A549 (cell line): Measurements from ENCODE around the gene PTMS. TPM values are rescaled to one million over a fixed set of nuclear protein-coding genes. Genes with fewer than 3 reads are reported as not detected.
A peak's percentile ranks its signal among the peaks of the same experiment; 100 is the strongest.
"Not testable (repeated sequence)": the region's sequence is repeated elsewhere in the genome, so short reads cannot be mapped to it uniquely, and the experiment has no call there.

Source experiments
- ATAC-seq, 2 experiments: fragments of 200-7000 bp in 1 of 2; fragments of >200 bp in 1 of 2; cut with Nextera tagmentation in 1 of 2; cut with Tn5 transposase in 1 of 2; 3 replicates each; pipeline versions ENCODE4 v1.8.0 to v1.9.1; 2018 to 2020; ENCODE audit warnings: mild to moderate bottlenecking in 1 of 2, moderate library complexity in 1 of 2
- CTCF ChIA-PET: fragments of 300-600 bp; sonication (Branson Sonifier 250); formaldehyde crosslinking; extraction: SDS; loops from one replicate; lab custom pipeline; 2021; ENCODE audit warnings: antibody characterized with exemption, inconsistent platforms; lab: Yijun Ruan, JAX
- POLR2A ChIA-PET: fragments of 350-600 bp; formaldehyde crosslinking; extraction: SDS; loops from one replicate; lab custom pipeline; 2021; ENCODE audit warnings: antibody characterized with exemption, inconsistent platforms; lab: Yijun Ruan, JAX
- DNase-seq, 2 experiments: peaks; one replicate each; pipeline versions ENCODE4 v3.0.0 to v3.0.0-alpha.2; 2011 to 2016; ENCODE audit warnings: low read depth in 1 of 2, low spot score in 1 of 2
- FAIRE-seq: peaks from 2 replicates; lab custom pipeline; 2011; peaks lifted over from hg19 to GRCh38; lab: Jason Lieb, UNC
- H3K27ac ChIP-seq, 2 experiments: fragments of >200 bp; sonication (Bioruptor Twin); formaldehyde crosslinking; 3 replicates each; pipeline ENCODE4 v1.5.1; 2016 to 2017
- H3K4me1 ChIP-seq: fragments of >200 bp; sonication (Bioruptor Twin); formaldehyde crosslinking; 3 replicates; pipeline ENCODE4 v1.6.1; 2016
- H3K4me2 ChIP-seq: fragments of >200 bp; sonication (Bioruptor Twin); formaldehyde crosslinking; 3 replicates; pipeline ENCODE4 v1.6.1; 2016
- H3K4me3 ChIP-seq: fragments of >200 bp; sonication (Bioruptor Twin); formaldehyde crosslinking; 3 replicates; pipeline ENCODE4 v1.5.1; 2016
- H3K9me3 ChIP-seq: fragments of >200 bp; sonication (Bioruptor Twin); formaldehyde crosslinking; 3 replicates; pipeline ENCODE4 v1.6.1; 2016
- CEBPB ChIP-seq, 2 experiments: fragments of >200 bp in 1 of 2; sonication (Bioruptor Twin) in 1 of 2; formaldehyde crosslinking in 1 of 2; IDR thresholded peaks; 2 replicates each; pipeline ENCODE4 v1.6.1; 2012 to 2016
- CHD2 ChIP-seq: fragments of 150-350 bp; IDR thresholded peaks from 2 replicates; pipeline ENCODE4 v1.6.1; 2014; ENCODE audit warnings: low read length; ENCODE audit not compliant: partially characterized antibody
- EHF ChIP-seq: fragments of 250-450 bp; sonication (Bioruptor Pico); IDR thresholded peaks from 2 replicates; pipeline ENCODE4 v1.5.0; 2020; ENCODE audit warnings: mild to moderate bottlenecking
- EHMT2 ChIP-seq: fragments of 200-600 bp; sonication (generic); IDR thresholded peaks from 2 replicates; pipeline ENCODE4 v1.6.1; 2016; ENCODE audit warnings: antibody characterized with exemption, low read depth, mild to moderate bottlenecking, moderate library complexity
- ESRRA ChIP-seq: fragments of 150-350 bp; IDR thresholded peaks from 2 replicates; pipeline ENCODE4 v1.6.1; 2014; ENCODE audit warnings: mild to moderate bottlenecking, low read length, borderline replicate concordance
- FOSB ChIP-seq: fragments of 250-450 bp; sonication (Bioruptor Pico); IDR thresholded peaks from 2 replicates; pipeline ENCODE4 v1.5.0; 2020; ENCODE audit warnings: mild to moderate bottlenecking, moderate library complexity
- FOSL2 ChIP-seq, 2 experiments: fragments of 450-650 bp in 1 of 2; fragments of >200 bp in 1 of 2; sonication (Bioruptor Twin) in 1 of 2; formaldehyde crosslinking; IDR thresholded peaks; 2 replicates each; pipeline versions ENCODE4 v1.5.0 to v1.6.1; 2016 to 2020; ENCODE audit warnings: mild to moderate bottlenecking in 1 of 2, moderate library complexity in 1 of 2
- HDAC2 ChIP-seq: fragments of 200-600 bp; sonication (generic); IDR thresholded peaks from 2 replicates; pipeline ENCODE4 v1.6.1; 2016
- HOXB13 ChIP-seq: fragments of 250-450 bp; sonication (Bioruptor Pico); IDR thresholded peaks from 2 replicates; pipeline ENCODE4 v1.5.0; 2020; ENCODE audit warnings: low read depth, mild to moderate bottlenecking, moderate library complexity
- HOXB5 ChIP-seq: fragments of 250-450 bp; sonication (Bioruptor Pico); IDR thresholded peaks from 2 replicates; pipeline ENCODE4 v1.5.0; 2020; ENCODE audit warnings: mild to moderate bottlenecking, moderate library complexity
- JUNB ChIP-seq: fragments of >200 bp; sonication (Bioruptor Twin); formaldehyde crosslinking; IDR thresholded peaks from 2 replicates; pipeline ENCODE4 v1.6.1; 2016
- MAFK ChIP-seq: fragments of 450-650 bp; IDR thresholded peaks from 2 replicates; pipeline ENCODE4 v1.6.1; 2014; ENCODE audit not compliant: partially characterized antibody
- MYC ChIP-seq: IDR thresholded peaks from 2 replicates; pipeline ENCODE4 v1.6.1; 2012; ENCODE audit warnings: mild to moderate bottlenecking, inconsistent platforms, low read length, improper control_type of control experiment, borderline replicate concordance
- NFE2L2 ChIP-seq: fragments of 150-350 bp; conservative IDR thresholded peaks from 2 replicates; pipeline ENCODE4 v1.6.1; 2014; ENCODE audit warnings: low read length
- NR3C1 ChIP-seq: fragments of >200 bp; sonication (Bioruptor Twin); formaldehyde crosslinking; IDR thresholded peaks from 3 replicates; pipeline ENCODE4 v1.6.1; 2017
- PHF8 ChIP-seq: fragments of 200-600 bp; sonication (generic); IDR thresholded peaks from 2 replicates; pipeline ENCODE4 v1.6.1; 2016; ENCODE audit warnings: low read depth, mild to moderate bottlenecking, antibody characterized with exemption, moderate library complexity, borderline replicate concordance
- RAD21 ChIP-seq, 2 experiments: fragments of >200 bp in 1 of 2; sonication (Bioruptor Twin) in 1 of 2; formaldehyde crosslinking in 1 of 2; IDR thresholded peaks in 1 of 2; conservative IDR thresholded peaks in 1 of 2; 2 replicates in 1 of 2; 3 replicates in 1 of 2; pipeline ENCODE4 v1.6.1; 2012 to 2018; ENCODE audit warnings: inconsistent platforms in 1 of 2
- RARB ChIP-seq: fragments of 250-450 bp; sonication (Bioruptor Pico); IDR thresholded peaks from 2 replicates; pipeline ENCODE4 v1.8.0; 2021; ENCODE audit warnings: mild to moderate bottlenecking, moderate library complexity
- RCOR1 ChIP-seq: fragments of 150-350 bp; IDR thresholded peaks from 2 replicates; pipeline ENCODE4 v1.6.1; 2014; ENCODE audit warnings: antibody characterized with exemption, low read length, low read depth
- SMC3 ChIP-seq: fragments of >200 bp; sonication (Bioruptor Twin); formaldehyde crosslinking; IDR thresholded peaks from 3 replicates; pipeline ENCODE4 v1.6.1; 2018; ENCODE audit warnings: inconsistent platforms
- SREBF2 ChIP-seq: fragments of 450-650 bp; IDR thresholded peaks from 2 replicates; pipeline ENCODE4 v1.6.1; 2014; ENCODE audit warnings: mild to moderate bottlenecking, moderate library complexity
- ZC3H11A ChIP-seq: fragments of 450-650 bp; IDR thresholded peaks from 2 replicates; pipeline ENCODE4 v1.6.1; 2014; ENCODE audit warnings: antibody characterized with exemption, mild to moderate bottlenecking
- WGBS: methylation state at CpG from one replicate; pipeline ENCODE4 v1.1.6; 2017; ENCODE audit errors: missing lambda C conversion rate; 5-methylcytosine and 5-hydroxymethylcytosine counted together
- polyA plus RNA-seq, 4 experiments: library from polyadenylated mRNA; depleted of rRNA in 3 of 4; stranded (reverse); fragments of >200 nt; fragmentation: RNase III in 1 of 4; extraction: RNeasy Plus Mini Kit Qiagen cat#74134 plus additional on column Dnase treatment in 1 of 4; gene quantifications; 2 replicates in 3 of 4; 3 replicates in 1 of 4; pipeline ENCODE4 v1.2.3, GENCODE V29; 2011 to 2017
- TF ChIP-seq, protein P1 (sequence below): fragments of 150-350 bp; IDR thresholded peaks from 2 replicates; pipeline ENCODE4 v1.6.1; 2014; ENCODE audit warnings: low read depth, mild to moderate bottlenecking, low read length
- TF ChIP-seq, protein P2 (sequence below): IDR thresholded peaks from 2 replicates; pipeline ENCODE4 v1.6.1; 2012
- TF ChIP-seq, protein P3 (sequence below): fragments of >200 bp; sonication (Bioruptor Twin); formaldehyde crosslinking; IDR thresholded peaks from 3 replicates; pipeline ENCODE4 v1.5.1; 2016

PTMS gene
- polyA plus RNA-seq, 2 of the 4 experiments (the other 2 are of a cell fraction) = 391 to 1,195 TPM

DNA sequence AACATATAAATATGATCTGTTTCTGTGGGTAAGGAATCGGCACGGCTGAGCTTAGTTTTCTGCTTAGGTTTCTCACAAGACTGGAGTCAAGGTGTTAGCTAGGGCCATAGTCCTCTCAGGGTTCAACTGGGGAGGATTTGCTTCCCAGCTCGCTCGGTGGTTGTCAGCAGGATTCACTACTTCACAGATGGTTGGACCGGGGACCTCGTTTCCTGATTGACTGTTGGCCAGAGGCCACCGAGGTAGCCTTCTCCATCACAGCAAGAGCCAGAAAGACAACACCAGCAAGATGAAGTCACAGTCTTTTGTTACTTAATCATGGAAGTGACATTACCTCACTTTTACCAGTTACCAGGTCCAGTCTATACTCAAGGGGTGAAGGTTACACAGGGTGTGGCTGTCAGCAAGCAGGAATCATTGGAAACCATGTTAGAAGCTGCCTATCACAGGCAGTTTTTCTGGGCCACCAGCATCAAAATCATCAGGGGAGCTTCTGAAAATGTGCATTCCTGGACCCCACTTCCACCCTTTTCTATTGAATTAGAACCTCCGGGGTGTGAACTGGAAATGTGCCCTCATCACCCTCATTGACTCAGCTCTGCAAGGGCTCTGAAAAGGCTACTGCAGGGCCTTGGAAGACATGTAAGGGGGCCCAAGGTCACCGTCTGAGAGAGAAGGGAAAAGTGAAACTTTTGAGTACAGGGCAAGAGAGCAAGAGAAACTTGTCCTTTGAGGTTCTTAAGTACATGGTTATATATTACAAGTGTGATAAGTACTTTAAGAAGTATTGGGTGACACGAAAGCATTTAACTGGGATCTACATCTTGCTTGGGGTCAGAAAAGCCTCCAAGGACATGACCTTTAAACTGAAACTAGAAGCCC, 31.4 kb upstream of the PTMS start:
- Histone ChIP-seq H3K4me2 (no peak overlapping the region), H3K9me3 (no peaks in the 10 kb centered on the region)
- CTCF ChIA-PET = interaction anchor here (0.6 to 7.7 kb wide), 14 partner anchors 9 to 182 kb away, joined by 3 to 50 read pairs (median 12); partner anchors contain the start of genes COPS7A, GPR162, MLF2 and PTMS
- ATAC-seq = no peak
- TF ChIP-seq ZC3H11A (no peak), HOXB13 (CRISPR knock-in tag) (no peak), MAFK (no peak), ESRRA (no peak), PHF8 (no peak)
- TF ChIP-seq, all 56 proteins: peak for 0
- Histone ChIP-seq H3K27ac (no peak overlapping the region), H3K4me3 (no peak overlapping the region), H3K4me1 (peaks cover 6% of the 10 kb centered on the region)
- POLR2A ChIA-PET = interaction anchor here (1.7 to 3.0 kb wide), 3 partner anchors 11 to 18 kb away, joined by 7 to 24 read pairs (median 8); partner anchors contain the start of genes COPS7A and MLF2
- WGBS = 85% methylated on average over 10 of the region's 10 CpGs
- DNase-seq (no peak), FAIRE-seq (no peak)

DNA sequence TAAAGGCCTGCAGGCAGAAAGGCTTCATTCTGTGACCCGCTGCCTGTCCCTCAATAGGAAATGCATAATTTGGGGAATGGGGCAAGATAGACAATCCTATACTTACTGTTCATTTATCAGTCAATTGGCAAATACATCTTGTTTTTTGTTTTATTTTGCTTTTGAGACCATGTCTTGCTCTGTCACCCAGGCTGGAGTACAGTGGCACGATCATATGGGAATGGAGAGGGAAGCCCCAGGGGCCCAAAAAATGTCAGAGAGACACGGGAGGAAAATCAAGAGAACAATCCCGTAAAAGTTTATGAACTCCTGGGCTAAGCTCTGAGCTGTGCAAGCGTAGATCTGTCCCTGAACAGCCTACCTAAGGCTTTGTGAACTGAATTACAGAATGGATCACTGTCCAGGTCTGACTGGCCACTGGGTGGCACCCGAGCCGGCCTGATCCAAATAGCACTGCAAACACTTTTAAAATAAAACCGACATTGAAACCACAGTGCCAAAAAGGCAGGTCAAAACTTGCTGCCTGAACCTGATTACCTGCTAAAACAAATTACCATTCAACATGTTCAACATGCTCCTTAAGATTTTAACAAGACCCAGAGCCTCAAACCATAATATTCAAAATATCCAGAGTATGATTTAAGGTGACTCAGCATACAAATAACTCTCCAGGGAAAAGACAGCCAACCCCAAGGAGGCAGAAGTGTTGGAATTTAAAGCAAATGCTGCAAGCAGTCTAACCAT, 30.5 kb upstream of the PTMS start:
- 30% methylated on average over 8 of the region's 8 CpGs for WGBS

DNA sequence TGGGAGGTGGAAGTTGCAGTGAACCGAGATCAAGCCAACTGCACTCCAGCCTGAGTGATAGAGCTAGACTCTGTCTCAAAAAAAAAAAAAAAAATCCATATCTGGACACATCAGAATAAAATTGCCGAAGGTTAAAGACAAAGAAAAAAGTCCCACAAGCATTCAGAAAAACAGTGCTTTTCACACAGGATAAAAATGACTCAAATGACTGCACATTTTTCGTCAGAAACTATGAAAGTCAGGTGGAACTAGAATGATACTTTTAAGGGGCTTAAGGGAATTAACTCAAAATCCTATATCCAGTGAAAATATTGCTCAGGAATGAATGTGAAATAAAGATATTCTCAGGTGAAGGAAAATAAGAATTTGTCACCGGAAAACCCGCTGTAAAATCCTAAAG, 29.4 kb upstream of the PTMS start:
- ChIA-PET CTCF (interaction anchor here (0.6 to 7.7 kb wide), 16 partner anchors 8 to 491 kb away, joined by 3 to 50 read pairs (median 10); partner anchors contain the start of genes GPR162, MLF2 and PTMS), POLR2A (interaction anchor here (1.4 to 1.7 kb wide), 2 partner anchors 16 to 30 kb away, joined by 3 to 7 read pairs; partner anchors contain the start of gene MLF2)
- no peaks in the 10 kb centered on the region for H3K9me3 ChIP-seq
- H3K4me3 ChIP-seq = no peak overlapping the region
- TF ChIP-seq, protein P1, sequence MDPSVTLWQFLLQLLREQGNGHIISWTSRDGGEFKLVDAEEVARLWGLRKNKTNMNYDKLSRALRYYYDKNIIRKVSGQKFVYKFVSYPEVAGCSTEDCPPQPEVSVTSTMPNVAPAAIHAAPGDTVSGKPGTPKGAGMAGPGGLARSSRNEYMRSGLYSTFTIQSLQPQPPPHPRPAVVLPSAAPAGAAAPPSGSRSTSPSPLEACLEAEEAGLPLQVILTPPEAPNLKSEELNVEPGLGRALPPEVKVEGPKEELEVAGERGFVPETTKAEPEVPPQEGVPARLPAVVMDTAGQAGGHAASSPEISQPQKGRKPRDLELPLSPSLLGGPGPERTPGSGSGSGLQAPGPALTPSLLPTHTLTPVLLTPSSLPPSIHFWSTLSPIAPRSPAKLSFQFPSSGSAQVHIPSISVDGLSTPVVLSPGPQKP = no peak
- TF ChIP-seq EHMT2 = no peak
- no peak for TF ChIP-seq RARB (CRISPR knock-in tag)
- no peak for TF ChIP-seq RAD21 (conservative IDR thresholded peaks at IDR 0.05 in 1 of 2, IDR thresholded peaks at IDR 0.05 in 1 of 2)
- no peak for TF ChIP-seq CHD2
- no peak for TF ChIP-seq JUNB
- TF ChIP-seq NR3C1 = no peak
- TF ChIP-seq EHF = no peak
- no peak for TF ChIP-seq CEBPB (IDR thresholded peaks at IDR 0.05)
- no peak for TF ChIP-seq FOSB (CRISPR knock-in tag)
- H3K4me1 ChIP-seq = peaks cover 6% of the 10 kb centered on the region
- H3K27ac ChIP-seq = peak overlapping the region in 1 of 2 experiments; percentile 72; a peak in 1 of 6 replicates
- FAIRE-seq (no peak), DNase-seq (no peak), ATAC-seq (no peak)
- H3K4me2 ChIP-seq = no peak overlapping the region
- WGBS = 92% methylated on average over 5 of the region's 5 CpGs

More for the DNA sequence above, 30.5 kb upstream of the PTMS start:
- Histone ChIP-seq H3K4me1 (peaks cover 6% of the 10 kb centered on the region), H3K4me2 (peak overlapping the region; percentile 40; the same call in 2 of the 3 replicates), H3K4me3 (no peak overlapping the region), H3K9me3 (no peaks in the 10 kb centered on the region), H3K27ac (peak overlapping the region; percentile 67 to 72)
- ChIA-PET CTCF (interaction anchor here (0.6 to 7.7 kb wide), 15 partner anchors 9 to 182 kb away, joined by 3 to 50 read pairs (median 11); partner anchors contain the start of genes COPS7A, GPR162, MLF2 and PTMS), POLR2A (interaction anchor here (1.7 kb wide), 1 partner anchor 17 kb away, joined by 7 read pairs; the partner anchor contains the start of gene MLF2)
- TF ChIP-seq CEBPB (IDR thresholded peaks at IDR 0.05) = no peak
- no peak for TF ChIP-seq HOXB5
- TF ChIP-seq SMC3 = peak; percentile 91
- TF ChIP-seq SREBF2 = no peak
- no peak for TF ChIP-seq RCOR1
- peak; percentile 80 to 83 for TF ChIP-seq RAD21 (conservative IDR thresholded peaks at IDR 0.05 in 1 of 2, IDR thresholded peaks at IDR 0.05 in 1 of 2)
- TF ChIP-seq MAFK = peak; percentile 90
- TF ChIP-seq, protein P2, sequence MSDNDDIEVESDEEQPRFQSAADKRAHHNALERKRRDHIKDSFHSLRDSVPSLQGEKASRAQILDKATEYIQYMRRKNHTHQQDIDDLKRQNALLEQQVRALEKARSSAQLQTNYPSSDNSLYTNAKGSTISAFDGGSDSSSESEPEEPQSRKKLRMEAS = no peak
- TF ChIP-seq MYC = no peak
- TF ChIP-seq HDAC2 = no peak
- no peak for TF ChIP-seq FOSL2 (IDR thresholded peaks at IDR 0.05)
- peak; percentile 49 for TF ChIP-seq FOSL2 (CRISPR knock-in tag; IDR thresholded peaks at IDR 0.05)
- TF ChIP-seq NFE2L2 = 0 out of 2 replicates have a peak, but pooled peaks have one; percentile 25
- TF ChIP-seq, protein P3, sequence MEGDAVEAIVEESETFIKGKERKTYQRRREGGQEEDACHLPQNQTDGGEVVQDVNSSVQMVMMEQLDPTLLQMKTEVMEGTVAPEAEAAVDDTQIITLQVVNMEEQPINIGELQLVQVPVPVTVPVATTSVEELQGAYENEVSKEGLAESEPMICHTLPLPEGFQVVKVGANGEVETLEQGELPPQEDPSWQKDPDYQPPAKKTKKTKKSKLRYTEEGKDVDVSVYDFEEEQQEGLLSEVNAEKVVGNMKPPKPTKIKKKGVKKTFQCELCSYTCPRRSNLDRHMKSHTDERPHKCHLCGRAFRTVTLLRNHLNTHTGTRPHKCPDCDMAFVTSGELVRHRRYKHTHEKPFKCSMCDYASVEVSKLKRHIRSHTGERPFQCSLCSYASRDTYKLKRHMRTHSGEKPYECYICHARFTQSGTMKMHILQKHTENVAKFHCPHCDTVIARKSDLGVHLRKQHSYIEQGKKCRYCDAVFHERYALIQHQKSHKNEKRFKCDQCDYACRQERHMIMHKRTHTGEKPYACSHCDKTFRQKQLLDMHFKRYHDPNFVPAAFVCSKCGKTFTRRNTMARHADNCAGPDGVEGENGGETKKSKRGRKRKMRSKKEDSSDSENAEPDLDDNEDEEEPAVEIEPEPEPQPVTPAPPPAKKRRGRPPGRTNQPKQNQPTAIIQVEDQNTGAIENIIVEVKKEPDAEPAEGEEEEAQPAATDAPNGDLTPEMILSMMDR = peak; percentile 90
- ATAC-seq (peak; percentile 99), FAIRE-seq (no peak), DNase-seq (peak; percentile 68 to 77)

DNA sequence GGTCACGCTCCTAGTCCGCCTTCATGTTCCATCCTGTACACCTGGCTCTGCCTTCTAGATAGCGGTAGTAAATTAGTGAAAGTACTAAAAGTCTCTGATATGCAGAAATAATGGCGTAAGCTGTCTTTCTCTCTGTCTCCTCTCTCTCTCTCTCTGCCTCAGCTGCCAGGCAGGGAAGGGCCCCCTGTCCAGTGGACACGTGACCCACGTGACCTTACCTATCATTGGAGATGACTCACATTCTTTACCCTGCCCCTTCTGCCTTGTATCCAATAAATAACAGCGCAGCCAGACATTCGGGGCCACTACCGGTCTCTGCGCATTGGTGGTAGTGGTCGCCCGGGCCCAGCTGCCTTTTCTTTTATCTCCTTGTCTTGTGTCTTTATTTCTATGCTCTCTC, 24.1 kb upstream of the PTMS start:
- DNase-seq, H3K9me3 ChIP-seq, POLR2A ChIA-PET, H3K27ac ChIP-seq, H3K4me1 ChIP-seq, ATAC-seq, H3K4me2 ChIP-seq, FAIRE-seq, H3K4me3 ChIP-seq: not testable (repeated sequence)
- CTCF ChIA-PET = interaction anchor here (1.1 to 4.5 kb wide), 3 partner anchors 8 to 24 kb away, joined by 3 to 36 read pairs (median 3); partner anchors contain the start of gene MLF2
- WGBS = 87% methylated on average over 12 of the region's 12 CpGs
